ENCODE results near the gene B4GALT3.

Gene B4GALT3

DNA sequence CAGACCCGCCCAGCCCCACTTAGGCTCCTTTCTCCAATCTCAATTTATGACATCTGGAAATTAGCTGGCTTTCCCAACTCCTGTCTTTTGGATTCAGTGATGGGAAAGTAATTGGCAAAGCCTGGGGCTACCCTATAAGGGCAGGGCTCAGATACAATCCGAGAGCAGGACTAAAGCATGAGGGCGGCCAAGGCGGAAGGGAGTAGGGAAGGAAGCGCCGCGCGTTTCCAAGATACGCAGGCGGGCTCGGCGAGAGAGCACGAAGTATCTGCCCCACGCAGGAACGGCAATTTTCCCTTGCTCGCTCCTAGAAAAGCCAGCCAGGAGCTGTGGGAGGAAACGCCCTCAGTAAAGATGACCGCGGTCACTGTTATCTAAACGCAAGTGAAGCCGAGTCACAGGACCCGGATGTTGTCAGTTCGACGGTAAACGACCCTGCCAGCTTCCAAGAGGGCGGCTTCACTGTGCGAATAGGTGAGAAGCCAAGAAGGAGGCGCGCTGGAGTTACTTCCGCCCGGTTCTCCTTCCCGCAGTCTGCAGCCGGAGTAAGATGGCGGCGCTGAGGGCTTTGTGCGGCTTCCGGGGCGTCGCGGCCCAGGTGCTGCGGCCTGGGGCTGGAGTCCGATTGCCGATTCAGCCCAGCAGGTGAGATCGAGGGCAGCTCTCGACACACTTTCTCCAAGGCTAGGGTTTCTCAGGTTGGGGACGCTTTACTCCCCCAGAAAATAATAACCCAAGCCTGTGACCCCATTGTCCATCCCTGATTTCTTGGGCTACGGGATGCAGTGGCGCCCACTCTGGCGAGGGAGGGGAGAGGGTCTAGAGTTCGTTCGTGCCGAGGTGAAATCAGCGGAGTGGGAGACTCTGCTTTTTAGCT lies 24.8 kb upstream of the B4GALT3 start, which contains the start of gene NDUFS2:
TSS of gene NDUFS2 (plus strand) at position 532 of the 877 bp plus-strand sequence. CDS start at position 551, 19 bp downstream.
- Histone ChIP-seq H3K27ac (ENCODE audit: low read depth in 2 of 2, low read length in 2 of 2) (peak within 1 kb of the TSS; percentile 96 to 97), H3K4me3 (ENCODE audit: low read length in 2 of 2) (peak within 1 kb of the TSS; percentile 80 to 99), H3K36me3 (ENCODE audit: control insufficient read depth in 2 of 2, insufficient read depth in 2 of 2, low read length in 2 of 2) (peaks cover 19 to 34% of the 10 kb centered on the region in 2 donors), H3K9ac (ENCODE audit: low read depth in 1 of 2, low read length in 2 of 2) (peak within 1 kb of the TSS; percentile 84 to 100), H3K27me3 (ENCODE audit: control insufficient read depth in 2 of 2, insufficient read depth in 2 of 2, low read length in 2 of 2) (no peaks in the 10 kb centered on the region), H3K9me3 (ENCODE audit: control insufficient read depth in 2 of 2, low read length in 2 of 2) (no peaks in the 10 kb centered on the region), H3K4me1 (ENCODE audit: control insufficient read depth in 2 of 2, insufficient read depth in 2 of 2, low read length in 2 of 2) (peaks cover 35 to 37% of the 10 kb centered on the region in 2 donors)

GRCh38 chr1:161200992-161201835 lies 23.9 kb upstream of the B4GALT3 start:
- H3K9ac ChIP-seq (ENCODE audit: low read depth in 1 of 2, low read length in 2 of 2) = peak overlapping the region; percentile 84 to 100
- no peaks in the 10 kb centered on the region for H3K27me3 ChIP-seq (ENCODE audit: control insufficient read depth in 2 of 2, insufficient read depth in 2 of 2, low read length in 2 of 2)
- peaks cover 38 to 42% of the 10 kb centered on the region in 2 donors for H3K4me1 ChIP-seq (ENCODE audit: control insufficient read depth in 2 of 2, insufficient read depth in 2 of 2, low read length in 2 of 2)
- no peaks in the 10 kb centered on the region for H3K9me3 ChIP-seq (ENCODE audit: control insufficient read depth in 2 of 2, low read length in 2 of 2)
- peak overlapping the region; percentile 96 to 97 for H3K27ac ChIP-seq (ENCODE audit: low read depth in 2 of 2, low read length in 2 of 2)
- peaks cover 11 to 25% of the 10 kb centered on the region in 2 donors for H3K36me3 ChIP-seq (ENCODE audit: control insufficient read depth in 2 of 2, insufficient read depth in 2 of 2, low read length in 2 of 2)
- H3K4me3 ChIP-seq (ENCODE audit: low read length in 2 of 2) = peak overlapping the region; percentile 80 to 99

DNA sequence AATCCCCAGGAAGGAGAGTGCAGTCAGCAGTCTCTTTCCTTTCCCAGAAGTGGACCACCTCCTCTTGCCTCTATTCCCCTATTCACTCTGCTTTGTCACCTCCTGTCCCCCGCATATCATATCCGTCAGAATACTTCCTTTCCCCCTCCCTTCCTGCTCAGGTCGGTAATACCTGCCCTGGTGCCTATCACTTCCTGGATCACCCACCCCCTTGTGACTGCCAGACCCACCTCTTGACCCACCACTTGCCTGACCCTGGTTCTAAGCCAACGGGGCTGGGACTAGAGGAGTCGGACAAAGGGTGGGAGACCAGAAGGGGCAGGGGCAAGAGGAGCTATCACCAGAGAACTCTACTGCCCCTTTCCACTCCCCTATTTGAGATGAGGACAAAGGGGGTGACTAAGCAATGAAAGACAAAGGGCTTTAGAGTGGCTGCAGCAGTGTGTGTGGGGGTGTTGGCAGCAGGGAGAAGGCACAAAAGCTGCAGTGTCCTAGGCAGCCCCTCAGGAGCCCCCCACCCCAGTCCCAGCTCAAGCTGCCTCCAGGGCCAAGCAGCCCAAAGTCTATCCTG lies 23.2 kb upstream of the B4GALT3 start:
- peak overlapping the region; percentile 96 to 97 for H3K27ac ChIP-seq (ENCODE audit: low read depth in 2 of 2, low read length in 2 of 2)
- H3K9ac ChIP-seq (ENCODE audit: low read depth in 1 of 2, low read length in 2 of 2) = peak overlapping the region in 1 of 2 donors; percentile 28
- no peaks in the 10 kb centered on the region for H3K9me3 ChIP-seq (ENCODE audit: control insufficient read depth in 2 of 2, low read length in 2 of 2)
- H3K4me1 ChIP-seq (ENCODE audit: control insufficient read depth in 2 of 2, insufficient read depth in 2 of 2, low read length in 2 of 2) = peaks cover 38 to 42% of the 10 kb centered on the region in 2 donors
- peaks cover 7 to 18% of the 10 kb centered on the region in 2 donors for H3K36me3 ChIP-seq (ENCODE audit: control insufficient read depth in 2 of 2, insufficient read depth in 2 of 2, low read length in 2 of 2)
- H3K27me3 ChIP-seq (ENCODE audit: control insufficient read depth in 2 of 2, insufficient read depth in 2 of 2, low read length in 2 of 2) = no peaks in the 10 kb centered on the region
- no peak overlapping the region for H3K4me3 ChIP-seq (ENCODE audit: low read length in 2 of 2)

DNA sequence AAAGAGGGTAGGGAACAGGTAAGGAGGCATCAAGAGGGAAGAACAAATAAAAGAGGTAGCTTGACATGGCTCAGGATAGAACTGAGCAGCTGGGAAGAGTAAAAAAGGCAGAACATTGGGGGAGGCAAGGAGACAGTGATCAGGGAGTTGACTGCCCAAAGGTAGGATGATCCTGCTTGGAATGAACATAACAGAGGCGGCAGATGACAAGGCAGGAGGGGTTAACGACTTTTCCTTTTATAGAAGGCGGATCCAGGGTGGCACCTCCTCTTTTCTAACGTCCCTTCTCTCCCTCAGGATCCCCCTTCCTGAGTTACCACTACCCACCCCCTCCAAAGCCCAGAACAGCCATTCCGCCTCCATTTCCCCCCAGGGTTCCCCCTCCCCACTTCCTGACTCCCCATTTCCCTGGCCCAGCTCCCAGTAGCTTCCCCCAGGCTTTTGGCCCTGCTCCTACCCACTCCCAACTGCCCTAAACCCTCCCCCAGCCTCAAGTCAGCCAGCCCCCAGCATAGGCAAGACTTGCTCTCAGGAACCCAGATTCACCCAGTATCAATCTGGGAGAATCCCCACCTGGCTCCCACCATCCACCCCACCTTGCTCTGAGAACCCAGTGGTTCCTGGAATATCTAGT lies 22.3 kb upstream of the B4GALT3 start:
- H3K9ac ChIP-seq (ENCODE audit: low read depth in 1 of 2, low read length in 2 of 2) = peak overlapping the region in 1 of 2 donors; percentile 47
- H3K9me3 ChIP-seq (ENCODE audit: control insufficient read depth in 2 of 2, low read length in 2 of 2) = no peaks in the 10 kb centered on the region
- no peaks in the 10 kb centered on the region for H3K27me3 ChIP-seq (ENCODE audit: control insufficient read depth in 2 of 2, insufficient read depth in 2 of 2, low read length in 2 of 2)
- H3K27ac ChIP-seq (ENCODE audit: low read depth in 2 of 2, low read length in 2 of 2) = peak overlapping the region; percentile 66 to 97
- H3K4me1 ChIP-seq (ENCODE audit: control insufficient read depth in 2 of 2, insufficient read depth in 2 of 2, low read length in 2 of 2) = peaks cover 39 to 42% of the 10 kb centered on the region in 2 donors
- H3K36me3 ChIP-seq (ENCODE audit: control insufficient read depth in 2 of 2, insufficient read depth in 2 of 2, low read length in 2 of 2) = peaks cover 4 to 13% of the 10 kb centered on the region in 2 donors
- no peak overlapping the region for H3K4me3 ChIP-seq (ENCODE audit: low read length in 2 of 2)

- H3K27ac ChIP-seq (ENCODE audit: low read depth in 2 of 2, low read length in 2 of 2) = peak within 1 kb of the TSS; percentile 66 to 97
- peaks cover 42% of the 10 kb centered on the region in 2 donors for H3K4me1 ChIP-seq (ENCODE audit: control insufficient read depth in 2 of 2, insufficient read depth in 2 of 2, low read length in 2 of 2)
- H3K9me3 ChIP-seq (ENCODE audit: control insufficient read depth in 2 of 2, low read length in 2 of 2) = no peaks in the 10 kb centered on the region
- no peaks in the 10 kb centered on the region for H3K27me3 ChIP-seq (ENCODE audit: control insufficient read depth in 2 of 2, insufficient read depth in 2 of 2, low read length in 2 of 2)
- H3K4me3 ChIP-seq (ENCODE audit: low read length in 2 of 2) = peak within 1 kb of the TSS; percentile 38 to 53
- peaks cover 4 to 7% of the 10 kb centered on the region in 2 donors for H3K36me3 ChIP-seq (ENCODE audit: control insufficient read depth in 2 of 2, insufficient read depth in 2 of 2, low read length in 2 of 2)
- peak within 1 kb of the TSS; percentile 47 to 48 for H3K9ac ChIP-seq (ENCODE audit: low read depth in 1 of 2, low read length in 2 of 2)
These were observed 21.7 kb upstream of the B4GALT3 start, which contains the start of gene ADAMTS4 for GRCh38 chr1:161198897-161199431. ADAMTS4 (minus strand) TSS chr1:161199054; CDS start chr1:161198627, 427 bp downstream.

DNA sequence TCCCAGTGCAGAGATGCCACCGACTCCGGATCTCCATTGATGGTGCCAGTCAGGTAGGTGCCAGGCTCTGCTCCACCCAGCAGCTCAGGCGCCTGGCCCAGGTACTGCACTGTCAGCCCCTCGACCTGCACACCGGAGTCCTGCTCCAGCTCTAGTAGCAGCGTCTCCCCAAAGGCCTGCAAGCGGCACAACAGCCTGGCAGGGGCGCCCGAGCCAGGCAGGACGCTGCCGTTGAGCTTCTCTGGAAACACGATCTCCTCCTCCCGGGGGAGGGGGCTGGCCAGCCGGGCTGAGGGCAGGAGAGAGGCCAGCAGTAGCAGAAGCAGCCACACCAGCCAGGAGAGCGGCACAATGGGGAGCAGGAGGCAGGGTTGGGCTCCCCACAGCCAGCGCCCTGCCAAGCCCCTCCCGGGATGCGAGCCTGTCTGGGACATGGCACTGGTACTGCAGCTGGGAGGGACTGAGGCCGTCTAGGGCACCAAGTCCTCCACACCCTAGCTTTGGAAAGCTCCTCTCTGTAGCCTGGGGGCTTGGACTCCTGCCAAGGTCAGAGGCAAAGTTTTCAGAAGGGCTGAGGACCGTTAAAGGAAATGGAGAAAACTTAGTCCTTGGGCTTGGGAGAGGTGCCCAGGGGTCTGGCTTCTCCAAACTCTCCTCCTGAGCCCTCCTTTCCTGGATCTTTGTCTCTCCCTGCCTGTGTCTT lies 21.0 kb upstream of the B4GALT3 start:
- Histone ChIP-seq H3K4me3 (ENCODE audit: low read length in 2 of 2) (peak overlapping the region; percentile 38 to 53), H3K27me3 (ENCODE audit: control insufficient read depth in 2 of 2, insufficient read depth in 2 of 2, low read length in 2 of 2) (no peaks in the 10 kb centered on the region), H3K9me3 (ENCODE audit: control insufficient read depth in 2 of 2, low read length in 2 of 2) (no peaks in the 10 kb centered on the region), H3K4me1 (ENCODE audit: control insufficient read depth in 2 of 2, insufficient read depth in 2 of 2, low read length in 2 of 2) (peaks cover 37 to 38% of the 10 kb centered on the region in 2 donors), H3K36me3 (ENCODE audit: control insufficient read depth in 2 of 2, insufficient read depth in 2 of 2, low read length in 2 of 2) (peaks cover 0 to under 1% of the 10 kb centered on the region in 2 donors), H3K27ac (ENCODE audit: low read depth in 2 of 2, low read length in 2 of 2) (peak overlapping the region; percentile 66 to 97), H3K9ac (ENCODE audit: low read depth in 1 of 2, low read length in 2 of 2) (peak overlapping the region in 1 of 2 donors; percentile 48)

DNA sequence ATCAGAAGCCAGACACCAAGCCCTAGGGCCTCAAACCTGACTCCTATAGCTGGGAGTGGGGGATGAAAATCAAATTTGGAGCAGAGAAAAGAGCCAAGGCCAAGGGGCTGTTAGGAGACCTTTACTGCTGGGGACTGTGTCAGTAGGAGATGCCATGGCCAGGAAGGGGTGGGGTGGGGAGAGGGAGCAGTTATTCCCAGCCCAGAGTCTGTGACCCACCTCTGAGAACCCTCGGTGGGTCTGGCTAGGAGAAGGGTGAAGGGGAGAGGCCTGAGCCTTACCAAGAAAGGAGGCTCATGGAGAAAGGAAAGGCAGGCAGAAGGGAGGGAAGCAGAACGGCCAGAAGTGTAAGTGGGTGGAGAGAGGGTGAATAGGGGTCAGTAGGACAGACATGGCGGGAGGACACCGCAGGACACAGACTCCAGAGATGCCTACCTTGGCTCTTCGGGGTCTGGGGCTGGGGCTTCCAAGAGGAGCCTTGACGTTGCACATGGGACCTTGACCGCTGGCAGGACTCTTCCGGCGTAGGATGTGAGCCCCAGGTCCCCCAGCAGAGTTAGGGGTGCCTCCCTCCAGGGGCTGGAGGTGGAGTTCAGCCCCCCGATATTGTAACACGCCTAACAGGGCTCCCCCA lies 20.4 kb upstream of the B4GALT3 start:
- H3K9ac ChIP-seq (ENCODE audit: low read depth in 1 of 2, low read length in 2 of 2) = peak overlapping the region; percentile 8 to 14
- peaks cover 34 to 36% of the 10 kb centered on the region in 2 donors for H3K4me1 ChIP-seq (ENCODE audit: control insufficient read depth in 2 of 2, insufficient read depth in 2 of 2, low read length in 2 of 2)
- no peaks in the 10 kb centered on the region for H3K36me3 ChIP-seq (ENCODE audit: control insufficient read depth in 2 of 2, insufficient read depth in 2 of 2, low read length in 2 of 2)

DNA sequence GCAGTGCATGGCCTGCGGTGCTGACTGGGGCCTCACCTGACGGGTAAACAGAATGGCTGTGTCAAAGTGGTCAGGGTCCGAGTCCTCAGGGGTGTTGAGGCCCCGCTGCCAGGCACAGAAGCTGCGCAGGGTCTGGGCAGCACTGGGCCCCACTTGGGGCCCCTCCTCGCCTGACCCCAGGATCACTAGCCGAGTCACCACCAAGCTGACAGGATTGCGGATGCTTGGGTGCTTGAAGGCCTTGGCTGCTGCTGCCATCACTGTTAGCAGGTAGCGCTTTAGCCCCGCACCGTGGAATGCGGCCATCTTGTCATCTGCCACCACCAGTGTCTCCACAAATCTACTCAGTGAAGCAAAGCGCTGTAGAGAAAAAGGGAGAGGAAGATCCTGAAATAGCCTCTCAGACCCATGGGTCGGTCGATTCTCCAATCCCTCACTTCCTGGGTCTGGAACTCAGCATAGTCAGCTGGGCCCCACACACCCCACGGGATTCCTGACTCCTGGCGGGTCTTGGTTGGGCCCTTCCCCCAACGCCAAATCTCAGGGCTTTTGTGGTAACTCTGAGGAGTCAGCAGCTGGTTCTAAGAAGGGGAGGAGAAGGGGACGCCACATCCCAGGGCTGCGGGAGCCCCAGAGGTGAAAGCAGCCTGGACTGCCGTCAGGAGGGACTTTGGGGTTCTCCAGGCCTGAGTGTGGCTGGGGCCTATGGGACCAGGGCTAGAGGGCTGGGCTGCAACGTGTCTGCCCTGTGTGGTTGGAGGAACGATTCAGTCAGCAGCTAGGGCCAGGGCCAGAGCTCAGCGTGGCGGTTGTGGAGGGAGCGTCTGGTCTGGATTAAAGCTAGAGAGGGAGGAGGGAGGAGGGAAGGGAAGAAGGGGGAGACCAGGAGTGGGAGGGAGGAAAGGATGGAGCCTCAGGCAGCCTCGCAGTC lies 19.5 kb upstream of the B4GALT3 start:
- H3K4me1 ChIP-seq (ENCODE audit: control insufficient read depth in 2 of 2, insufficient read depth in 2 of 2, low read length in 2 of 2) = peaks cover 33 to 36% of the 10 kb centered on the region in 2 donors
- H3K27me3 ChIP-seq (ENCODE audit: control insufficient read depth in 2 of 2, insufficient read depth in 2 of 2, low read length in 2 of 2) = no peaks in the 10 kb centered on the region
- no peaks in the 10 kb centered on the region for H3K9me3 ChIP-seq (ENCODE audit: control insufficient read depth in 2 of 2, low read length in 2 of 2)
- H3K36me3 ChIP-seq (ENCODE audit: control insufficient read depth in 2 of 2, insufficient read depth in 2 of 2, low read length in 2 of 2) = no peaks in the 10 kb centered on the region
- H3K4me3 ChIP-seq (ENCODE audit: low read length in 2 of 2) = peak overlapping the region in 1 of 2 donors; percentile 53
- peak overlapping the region; percentile 54 to 97 for H3K27ac ChIP-seq (ENCODE audit: low read depth in 2 of 2, low read length in 2 of 2)
- H3K9ac ChIP-seq (ENCODE audit: low read depth in 1 of 2, low read length in 2 of 2) = peak overlapping the region; percentile 8 to 49

More for the DNA sequence above, 20.4 kb upstream of the B4GALT3 start:
- H3K27me3 ChIP-seq (ENCODE audit: control insufficient read depth in 2 of 2, insufficient read depth in 2 of 2, low read length in 2 of 2) = no peaks in the 10 kb centered on the region
- H3K9me3 ChIP-seq (ENCODE audit: control insufficient read depth in 2 of 2, low read length in 2 of 2) = no peaks in the 10 kb centered on the region
- peak overlapping the region in 1 of 2 donors; percentile 97 for H3K27ac ChIP-seq (ENCODE audit: low read depth in 2 of 2, low read length in 2 of 2)
- peak overlapping the region; percentile 6 to 53 for H3K4me3 ChIP-seq (ENCODE audit: low read length in 2 of 2)
